ENCODE measurements around the gene BAZ1B. TPM values are rescaled to one million over a fixed set of nuclear protein-coding genes. Genes with fewer than 3 reads are reported as not detected.

The BAZ1B gene
- total and polyA plus RNA-seq, 4 donors: 8.6 to 31.3 (median 21.5) TPM

DNA sequence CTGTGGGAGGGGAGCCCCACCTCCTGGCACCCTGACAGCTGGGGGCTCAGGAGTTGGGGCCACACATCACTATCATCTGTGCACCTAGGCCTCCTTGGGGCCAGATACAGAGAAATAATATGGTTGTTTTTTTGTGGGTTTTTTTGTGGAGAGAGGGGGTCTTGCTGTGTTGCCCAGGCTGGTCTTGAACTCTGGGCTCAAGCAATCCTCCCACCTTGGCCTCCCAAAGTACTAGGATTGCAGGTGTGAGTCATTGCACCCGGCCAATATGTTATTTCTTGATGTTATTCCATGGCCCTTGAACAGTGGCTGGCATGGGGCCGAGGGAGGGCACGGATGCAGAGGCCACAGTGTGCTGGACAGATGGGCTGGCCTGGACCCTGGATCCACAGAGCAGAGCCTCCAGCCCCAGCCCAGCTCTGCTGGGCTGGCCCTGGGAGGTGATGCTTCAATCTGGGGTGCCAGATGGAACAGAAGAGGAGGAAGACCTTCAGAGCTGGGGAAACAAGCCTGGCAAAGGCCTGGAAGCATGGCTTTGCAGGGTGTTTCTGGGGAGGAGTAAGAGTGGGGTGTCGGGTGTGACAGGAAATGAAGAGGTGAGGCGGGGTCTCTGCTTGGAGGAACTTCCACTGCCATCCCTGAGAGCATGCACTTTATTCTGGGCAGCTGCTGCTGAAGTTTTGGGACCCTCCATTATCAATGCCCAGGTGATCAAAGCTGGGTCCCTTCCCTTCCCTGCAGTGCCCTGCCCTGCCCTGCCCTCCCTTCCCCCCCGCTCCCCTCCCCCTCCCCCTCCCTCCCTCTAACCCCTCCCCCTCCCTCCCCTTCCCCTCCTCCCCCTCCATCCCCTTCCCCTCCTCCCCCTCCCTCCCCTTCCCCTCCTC is 92.2 kb downstream of the BAZ1B start:
- no peak for DNase-seq (ENCODE audit: low spot score)
- H3K27me3 ChIP-seq (ENCODE audit: control insufficient read depth in 4 of 4, insufficient read depth in 4 of 4, low read length in 3 of 4): no peaks in the 10 kb centered on the region
- 80% methylated on average over 6 of the region's 6 CpGs for WGBS
- peaks cover 0 to 5% (median 0%) of the 10 kb centered on the region in 4 donors for H3K4me1 ChIP-seq (ENCODE audit: control insufficient read depth in 4 of 4, insufficient read depth in 4 of 4, low read length in 3 of 4)
- H3K36me3 ChIP-seq (ENCODE audit: control insufficient read depth in 4 of 4, insufficient read depth in 3 of 4, low read depth in 1 of 4, low read length in 3 of 4): no peaks in the 10 kb centered on the region
- TF ChIP-seq YY1 (IDR thresholded peaks at IDR 0.05) (no peak), HNF4G (IDR thresholded peaks at IDR 0.05) (no peak), RAD21 (IDR thresholded peaks at IDR 0.05) (no peak), SP1 (IDR thresholded peaks at IDR 0.05) (no peak)
- H3K27ac ChIP-seq (ENCODE audit: low read depth in 1 of 2, low read length in 2 of 2): no peak overlapping the region
- H3K4me3 ChIP-seq (ENCODE audit: low read depth in 1 of 3, low read length in 3 of 3): no peak overlapping the region
- no peak overlapping the region for H3K9ac ChIP-seq (ENCODE audit: low read depth in 1 of 2, low read length in 2 of 2)
- peaks cover 0 to 3% (median 0%) of the 10 kb centered on the region in 4 donors for H3K9me3 ChIP-seq (ENCODE audit: control insufficient read depth in 4 of 4, low read length in 3 of 4)

DNA sequence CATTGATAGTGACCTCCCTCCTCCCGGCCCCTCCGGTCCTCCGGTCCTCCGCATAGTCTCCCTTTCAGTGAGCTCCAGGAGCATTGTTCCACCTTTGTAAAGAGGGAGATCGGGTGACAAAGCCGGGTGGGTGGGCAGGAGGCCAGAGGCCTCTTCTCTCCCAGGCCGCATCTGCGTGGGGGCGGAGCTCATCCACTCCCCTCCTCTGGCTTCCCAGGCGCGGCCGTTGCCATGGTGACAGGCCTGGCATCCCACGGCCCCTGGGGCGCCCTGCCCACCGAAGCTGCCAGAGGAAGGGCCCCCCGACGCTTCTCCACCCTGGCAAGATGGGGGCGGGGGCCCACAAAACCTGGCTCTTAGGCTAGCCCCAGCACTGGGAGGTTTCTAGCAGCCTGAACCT is 92.9 kb downstream of the BAZ1B start:
- peaks cover 0 to 1% (median 0%) of the 10 kb centered on the region in 4 donors for H3K9me3 ChIP-seq (ENCODE audit: control insufficient read depth in 4 of 4, low read length in 3 of 4)
- H3K4me1 ChIP-seq (ENCODE audit: control insufficient read depth in 4 of 4, insufficient read depth in 4 of 4, low read length in 3 of 4): peaks cover 0 to 5% (median 0%) of the 10 kb centered on the region in 4 donors
- 54% methylated on average over 18 of the region's 18 CpGs for WGBS
- TF ChIP-seq NR2F2 (IDR thresholded peaks at IDR 0.05) (no peak), SP1 (IDR thresholded peaks at IDR 0.05) (no peak), EGR1 (IDR thresholded peaks at IDR 0.05; ENCODE audit: low read depth in 2 of 2) (no peak)
- TF ChIP-seq, protein P1, sequence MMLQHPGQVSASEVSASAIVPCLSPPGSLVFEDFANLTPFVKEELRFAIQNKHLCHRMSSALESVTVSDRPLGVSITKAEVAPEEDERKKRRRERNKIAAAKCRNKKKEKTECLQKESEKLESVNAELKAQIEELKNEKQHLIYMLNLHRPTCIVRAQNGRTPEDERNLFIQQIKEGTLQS (IDR thresholded peaks at IDR 0.05): no peak
- no peak overlapping the region for H3K27ac ChIP-seq (ENCODE audit: low read depth in 1 of 2, low read length in 2 of 2)
- no peak overlapping the region for H3K4me3 ChIP-seq (ENCODE audit: low read depth in 1 of 3, low read length in 3 of 3)
- no peaks in the 10 kb centered on the region for H3K36me3 ChIP-seq (ENCODE audit: control insufficient read depth in 4 of 4, insufficient read depth in 3 of 4, low read depth in 1 of 4, low read length in 3 of 4)
- no peak overlapping the region for H3K9ac ChIP-seq (ENCODE audit: low read depth in 1 of 2, low read length in 2 of 2)
- H3K27me3 ChIP-seq (ENCODE audit: control insufficient read depth in 4 of 4, insufficient read depth in 4 of 4, low read length in 3 of 4): no peaks in the 10 kb centered on the region
- DNase-seq (ENCODE audit: low spot score): no peak

DNA sequence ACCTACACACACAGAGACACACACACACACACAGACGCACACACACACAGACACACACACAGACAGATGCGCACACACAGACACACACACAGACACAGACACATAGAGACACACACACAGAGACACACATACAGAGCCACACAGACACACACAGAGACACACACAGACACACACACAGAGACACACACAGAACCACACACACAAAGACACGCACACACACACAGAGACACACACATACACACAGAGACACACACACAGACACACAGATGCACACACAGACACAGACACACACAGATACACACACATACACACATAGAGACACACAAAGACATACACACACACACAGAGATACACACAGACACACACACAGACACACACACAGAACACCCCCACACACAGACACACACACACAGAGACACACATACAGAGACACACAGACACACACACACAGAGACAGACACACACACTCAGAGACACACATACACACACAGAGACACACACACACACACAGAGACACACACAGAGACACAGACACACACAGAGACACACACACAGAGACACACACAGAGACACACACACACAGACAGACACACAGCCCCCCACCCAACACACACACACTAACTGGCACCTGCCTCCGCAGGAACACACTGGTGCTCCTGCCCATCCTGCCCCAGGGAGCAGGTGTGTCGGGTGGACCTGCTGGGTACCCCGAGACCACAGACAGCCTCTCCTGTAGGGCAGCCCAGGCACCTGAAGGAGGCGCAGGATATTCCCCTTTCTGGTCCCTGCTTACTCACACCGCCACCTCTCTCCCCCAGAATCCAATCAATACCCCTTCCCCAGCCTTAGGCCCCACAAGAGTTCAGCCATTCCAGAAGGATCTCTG is 93.9 kb downstream of the BAZ1B start:
- Histone ChIP-seq H3K27me3 (ENCODE audit: control insufficient read depth in 4 of 4, insufficient read depth in 4 of 4, low read length in 3 of 4) (no peaks in the 10 kb centered on the region), H3K9me3 (ENCODE audit: control insufficient read depth in 4 of 4, low read length in 3 of 4) (no peaks in the 10 kb centered on the region), H3K9ac (ENCODE audit: low read depth in 1 of 2, low read length in 2 of 2) (no peak overlapping the region), H3K27ac (ENCODE audit: low read depth in 1 of 2, low read length in 2 of 2) (no peak overlapping the region), H3K4me3 (ENCODE audit: low read depth in 1 of 3, low read length in 3 of 3) (no peak overlapping the region), H3K36me3 (ENCODE audit: control insufficient read depth in 4 of 4, insufficient read depth in 3 of 4, low read depth in 1 of 4, low read length in 3 of 4) (no peaks in the 10 kb centered on the region), H3K4me1 (ENCODE audit: control insufficient read depth in 4 of 4, insufficient read depth in 4 of 4, low read length in 3 of 4) (no peaks in the 10 kb centered on the region)
- no peak for TF ChIP-seq HNF4G (IDR thresholded peaks at IDR 0.05)
- TF ChIP-seq, protein P2, sequence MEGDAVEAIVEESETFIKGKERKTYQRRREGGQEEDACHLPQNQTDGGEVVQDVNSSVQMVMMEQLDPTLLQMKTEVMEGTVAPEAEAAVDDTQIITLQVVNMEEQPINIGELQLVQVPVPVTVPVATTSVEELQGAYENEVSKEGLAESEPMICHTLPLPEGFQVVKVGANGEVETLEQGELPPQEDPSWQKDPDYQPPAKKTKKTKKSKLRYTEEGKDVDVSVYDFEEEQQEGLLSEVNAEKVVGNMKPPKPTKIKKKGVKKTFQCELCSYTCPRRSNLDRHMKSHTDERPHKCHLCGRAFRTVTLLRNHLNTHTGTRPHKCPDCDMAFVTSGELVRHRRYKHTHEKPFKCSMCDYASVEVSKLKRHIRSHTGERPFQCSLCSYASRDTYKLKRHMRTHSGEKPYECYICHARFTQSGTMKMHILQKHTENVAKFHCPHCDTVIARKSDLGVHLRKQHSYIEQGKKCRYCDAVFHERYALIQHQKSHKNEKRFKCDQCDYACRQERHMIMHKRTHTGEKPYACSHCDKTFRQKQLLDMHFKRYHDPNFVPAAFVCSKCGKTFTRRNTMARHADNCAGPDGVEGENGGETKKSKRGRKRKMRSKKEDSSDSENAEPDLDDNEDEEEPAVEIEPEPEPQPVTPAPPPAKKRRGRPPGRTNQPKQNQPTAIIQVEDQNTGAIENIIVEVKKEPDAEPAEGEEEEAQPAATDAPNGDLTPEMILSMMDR (IDR thresholded peaks at IDR 0.05; ENCODE audit: low read depth, low read length, missing input control): no peak
- TF ChIP-seq EGR1 (IDR thresholded peaks at IDR 0.05; ENCODE audit: low read depth in 2 of 2): no peak
- TF ChIP-seq HNF4A (conservative IDR thresholded peaks at IDR 0.05): no peak
- no peak for TF ChIP-seq FOXA2 (IDR thresholded peaks at IDR 0.05)
- TF ChIP-seq NR2F2 (IDR thresholded peaks at IDR 0.05): no peak
- no peak for DNase-seq (ENCODE audit: low spot score)
- WGBS: 95% methylated on average over 8 of the region's 8 CpGs

Measured in liver (tissue), 9 donors.